IgD-negative memory B cell (primary cell): ENCODE measurements around the gene ABHD4. TPM values are rescaled to one million over a fixed set of nuclear protein-coding genes. Genes with fewer than 3 reads are reported as not detected.

Experiments
- H3K27ac Mint-ChIP-seq, 3 donors: one replicate each; pipeline ENCODE4 v1.8.0; 2020 to 2022; ENCODE audit warnings: mild to moderate bottlenecking in 3 of 3, mixed read lengths in 3 of 3, moderate library complexity in 1 of 3
- H3K27me3 Mint-ChIP-seq: one replicate; pipeline ENCODE4 v1.8.0; 2021; ENCODE audit warnings: mixed read lengths
- H3K36me3 Mint-ChIP-seq: one replicate; pipeline ENCODE4 v1.8.0; 2020; ENCODE audit warnings: mild to moderate bottlenecking, mixed read lengths
- H3K4me1 Mint-ChIP-seq, 3 donors: one replicate each; pipeline ENCODE4 v1.8.0; 2020 to 2022; ENCODE audit warnings: mixed read lengths in 3 of 3, mild to moderate bottlenecking in 1 of 3
- H3K4me3 Mint-ChIP-seq, 4 donors: one replicate each; pipeline ENCODE4 v1.8.0; 2020 to 2022; ENCODE audit warnings: mild to moderate bottlenecking in 4 of 4, mixed read lengths in 4 of 4, moderate library complexity in 3 of 4
- H3K9me3 Mint-ChIP-seq, 3 donors: one replicate each; pipeline ENCODE4 v1.8.0; 2020 to 2021; ENCODE audit warnings: mixed read lengths in 3 of 3, mild to moderate bottlenecking in 1 of 3
- polyA plus RNA-seq: library from polyadenylated mRNA; unstranded; fragments of 300-500 nt; fragmentation: Illumina TruSeq; gene quantifications from one replicate; pipeline ENCODE4 v1.2.3, GENCODE V29; 2021

Gene ABHD4
- polyA plus RNA-seq, 1 donor from 2014 or later = 9.0 TPM

- Mint-ChIP-seq H3K4me1 (peaks cover 0 to 5% (median 1%) of the 10 kb centered on the region in 3 donors), H3K9me3 (no peaks in the 10 kb centered on the region), H3K27ac (no peak overlapping the region), H3K27me3 (no peaks in the 10 kb centered on the region), H3K4me3 (no peak overlapping the region), H3K36me3 (no peaks in the 10 kb centered on the region)
Measured at GRCh38 chr14:22641846-22642245, 43.7 kb downstream of the ABHD4 start.

GRCh38 chr14:22644305-22644635 lies 46.2 kb downstream of the ABHD4 start, which contains the start of gene OR6J1:
OR6J1 (minus strand) TSS chr14:22644352; CDS start chr14:22634811, 9,541 bp downstream.
- no peak within 1 kb of the TSS for H3K4me3 Mint-ChIP-seq
- H3K27me3 Mint-ChIP-seq = no peaks in the 10 kb centered on the region
- H3K9me3 Mint-ChIP-seq = no peaks in the 10 kb centered on the region
- no peak within 1 kb of the TSS for H3K27ac Mint-ChIP-seq
- no peaks in the 10 kb centered on the region for H3K36me3 Mint-ChIP-seq
- peaks cover 0 to 5% (median 2%) of the 10 kb centered on the region in 3 donors for H3K4me1 Mint-ChIP-seq

DNA sequence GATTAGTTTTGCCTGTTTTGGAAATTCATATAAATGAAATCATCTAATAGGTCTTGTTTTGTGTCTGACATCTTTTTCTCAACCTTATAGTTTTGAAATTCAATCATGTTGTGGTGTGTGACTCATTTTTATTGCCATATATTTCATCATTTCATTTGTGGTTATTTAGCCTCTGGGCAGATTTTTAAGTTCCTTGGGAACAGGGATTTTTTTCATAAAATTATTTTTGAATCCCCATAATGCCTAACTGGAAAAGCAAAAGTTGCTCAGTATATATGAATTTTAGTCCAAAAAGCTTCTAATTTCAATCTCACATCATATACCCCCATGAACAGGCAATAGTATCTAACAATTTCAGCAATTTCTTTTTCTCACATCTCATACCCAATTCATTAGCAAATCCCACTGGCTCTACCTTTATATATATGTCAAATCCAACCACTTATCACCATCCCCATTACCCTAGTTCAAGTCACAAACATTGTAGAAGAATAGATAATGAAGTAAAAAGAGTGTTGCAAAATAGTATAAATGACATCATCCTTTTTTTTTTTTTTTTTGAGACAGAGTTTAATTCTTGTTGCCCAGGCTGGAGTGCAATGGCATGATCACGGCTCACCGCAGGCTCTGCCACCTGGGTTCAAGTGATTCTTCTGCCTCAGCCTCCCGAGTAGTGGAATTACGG lies 48.6 kb downstream of the ABHD4 start:
- no peak overlapping the region for H3K27ac Mint-ChIP-seq
- H3K4me1 Mint-ChIP-seq = peaks cover 0 to 5% (median 2%) of the 10 kb centered on the region in 3 donors
- H3K9me3 Mint-ChIP-seq = no peaks in the 10 kb centered on the region
- no peaks in the 10 kb centered on the region for H3K27me3 Mint-ChIP-seq
- H3K36me3 Mint-ChIP-seq = no peaks in the 10 kb centered on the region
- no peak overlapping the region for H3K4me3 Mint-ChIP-seq

DNA sequence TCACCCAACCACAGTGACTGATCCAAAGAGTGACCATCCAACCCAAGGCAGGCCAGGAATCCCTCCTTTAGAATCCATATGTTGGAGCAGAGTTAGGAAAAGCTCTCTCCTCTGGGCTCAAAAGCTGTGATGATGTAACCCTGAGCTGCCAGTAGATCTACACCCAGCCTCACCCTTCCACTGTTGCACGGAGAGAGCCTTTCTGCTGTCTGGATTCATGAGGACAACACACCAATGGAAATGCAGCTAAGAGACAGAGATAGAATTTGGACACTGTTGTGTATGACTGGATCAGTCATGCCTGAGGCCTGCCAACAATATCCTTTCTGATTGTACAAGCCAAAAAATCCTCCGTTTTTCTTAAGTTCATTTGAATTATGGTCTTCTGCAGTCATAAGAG lies 50.4 kb downstream of the ABHD4 start:
- H3K36me3 Mint-ChIP-seq = no peaks in the 10 kb centered on the region
- H3K9me3 Mint-ChIP-seq = no peaks in the 10 kb centered on the region
- H3K27me3 Mint-ChIP-seq = no peaks in the 10 kb centered on the region
- no peak overlapping the region for H3K27ac Mint-ChIP-seq
- peaks cover 0 to 5% (median 2%) of the 10 kb centered on the region in 3 donors for H3K4me1 Mint-ChIP-seq
- no peak overlapping the region for H3K4me3 Mint-ChIP-seq

DNA sequence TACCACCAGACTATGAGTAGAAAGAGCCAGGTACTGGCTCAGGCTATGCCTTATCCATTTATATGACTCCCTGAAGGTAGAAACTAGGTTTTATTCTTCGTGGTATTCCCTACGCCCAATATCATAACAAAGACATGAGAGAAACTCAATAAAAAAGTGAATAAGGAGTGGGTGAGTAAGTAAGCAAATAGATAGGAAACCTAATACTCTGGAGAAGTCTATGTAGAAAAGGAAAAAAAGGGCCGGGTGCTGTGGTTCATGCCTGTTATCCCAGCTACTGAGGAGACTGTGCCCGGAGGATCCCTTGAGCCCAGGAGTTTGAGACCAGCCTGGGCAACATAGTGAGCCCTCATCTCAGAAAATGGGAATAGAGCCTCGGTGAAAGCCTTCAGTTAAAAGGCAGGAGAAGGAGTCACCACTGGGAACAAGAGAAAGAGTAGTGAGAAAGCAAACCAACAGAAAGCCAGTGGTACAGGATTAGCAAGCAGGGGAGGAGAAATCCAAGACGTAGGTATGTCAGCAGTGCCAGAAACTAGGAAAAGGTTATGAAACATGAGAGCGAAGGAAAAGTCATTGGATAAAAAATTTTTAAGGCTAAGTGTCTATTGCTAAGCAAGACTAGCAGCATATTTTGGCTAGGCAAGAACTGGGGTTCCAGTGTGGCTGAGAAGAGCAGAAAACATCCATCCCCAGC lies 52.1 kb downstream of the ABHD4 start:
- Mint-ChIP-seq H3K9me3 (no peaks in the 10 kb centered on the region), H3K4me1 (peaks cover 0 to 2% (median 0%) of the 10 kb centered on the region in 3 donors), H3K27ac (no peak overlapping the region), H3K36me3 (no peaks in the 10 kb centered on the region), H3K27me3 (no peaks in the 10 kb centered on the region), H3K4me3 (no peak overlapping the region)

DNA sequence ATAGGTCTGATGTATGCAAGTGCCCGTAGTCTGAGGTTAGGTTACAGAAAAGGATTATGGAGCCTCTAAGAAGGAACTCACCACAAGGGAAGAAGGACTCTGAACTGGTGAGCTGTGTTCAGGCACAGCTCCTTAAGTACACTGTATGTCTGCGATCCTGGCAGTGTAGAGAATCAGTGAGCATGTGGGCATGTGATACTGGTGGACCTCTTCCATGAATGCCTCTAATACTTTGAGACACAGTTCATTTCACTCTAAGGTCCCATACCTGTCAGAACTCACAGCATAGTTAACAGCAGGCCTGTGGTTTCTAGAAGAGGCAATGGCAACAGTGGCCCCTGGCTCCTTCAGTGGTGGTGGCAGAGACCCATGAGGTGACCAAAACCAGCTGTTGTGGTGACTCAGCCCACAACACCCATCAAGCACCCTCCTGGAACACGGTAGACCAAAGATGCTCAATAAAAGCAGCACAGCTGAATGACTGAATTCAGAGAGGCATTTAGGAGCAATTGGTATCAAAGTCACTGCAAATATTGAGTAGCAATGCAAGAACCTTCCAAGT lies 52.9 kb downstream of the ABHD4 start:
- no peaks in the 10 kb centered on the region for H3K9me3 Mint-ChIP-seq
- no peak overlapping the region for H3K27ac Mint-ChIP-seq
- H3K36me3 Mint-ChIP-seq = no peaks in the 10 kb centered on the region
- H3K27me3 Mint-ChIP-seq = no peaks in the 10 kb centered on the region
- peaks cover 0 to 2% (median 0%) of the 10 kb centered on the region in 3 donors for H3K4me1 Mint-ChIP-seq
- no peak overlapping the region for H3K4me3 Mint-ChIP-seq

DNA sequence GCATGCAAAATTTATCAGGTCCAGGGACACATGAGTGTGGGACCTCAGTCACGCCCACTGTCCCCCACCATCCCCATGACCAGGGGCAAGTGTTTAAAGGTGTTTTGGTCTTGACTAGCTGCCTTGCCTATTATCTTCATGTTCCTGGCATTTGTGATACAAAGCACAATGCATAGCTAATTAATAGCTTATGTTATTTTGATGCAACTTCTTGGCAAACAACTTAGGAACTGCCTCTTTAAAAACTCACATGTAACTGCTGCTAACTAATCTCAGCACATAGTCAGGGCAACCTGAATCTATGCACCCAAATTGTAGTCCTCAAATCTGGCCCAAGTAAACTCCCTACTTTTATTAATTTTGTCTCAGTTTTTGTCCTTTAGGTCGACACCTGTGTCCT lies 53.5 kb downstream of the ABHD4 start:
- no peaks in the 10 kb centered on the region for H3K27me3 Mint-ChIP-seq
- no peak overlapping the region for H3K27ac Mint-ChIP-seq
- H3K4me1 Mint-ChIP-seq = peaks cover 0 to 2% (median 0%) of the 10 kb centered on the region in 3 donors
- no peaks in the 10 kb centered on the region for H3K9me3 Mint-ChIP-seq
- H3K4me3 Mint-ChIP-seq = no peak overlapping the region
- no peaks in the 10 kb centered on the region for H3K36me3 Mint-ChIP-seq

DNA sequence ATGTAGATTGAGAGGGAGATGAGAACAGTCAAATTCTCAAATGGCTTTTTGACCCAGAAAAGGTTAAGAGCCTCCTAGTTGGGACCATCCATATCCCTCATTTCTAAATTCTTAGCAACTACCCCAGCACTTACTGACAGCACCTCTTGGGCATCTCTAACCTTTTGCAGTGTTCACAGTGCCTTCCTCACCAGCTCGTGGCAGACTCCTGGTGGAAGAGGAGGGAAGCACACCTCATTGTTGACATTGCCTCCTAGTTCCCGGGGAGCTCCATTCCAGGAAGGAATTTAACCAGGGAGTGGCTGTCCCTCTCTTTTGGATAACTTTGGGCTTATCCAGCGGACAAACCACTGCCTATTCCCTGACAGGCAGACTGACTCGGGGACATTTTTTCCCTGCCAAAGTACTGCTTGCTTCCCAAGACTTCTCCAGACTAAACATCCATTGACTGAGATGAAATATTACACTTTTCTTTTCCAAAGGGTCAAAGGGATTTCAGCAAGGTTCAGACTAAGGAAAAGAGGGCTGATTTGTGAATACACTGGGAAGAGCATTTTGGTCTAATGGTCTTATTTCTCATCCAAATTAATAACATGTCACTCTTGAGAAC lies 55.0 kb downstream of the ABHD4 start:
- H3K9me3 Mint-ChIP-seq = no peaks in the 10 kb centered on the region
- no peak overlapping the region for H3K4me3 Mint-ChIP-seq
- no peaks in the 10 kb centered on the region for H3K4me1 Mint-ChIP-seq
- no peak overlapping the region for H3K27ac Mint-ChIP-seq
- H3K27me3 Mint-ChIP-seq = no peaks in the 10 kb centered on the region
- H3K36me3 Mint-ChIP-seq = no peaks in the 10 kb centered on the region

- H3K9me3 Mint-ChIP-seq = no peaks in the 10 kb centered on the region
Measured at GRCh38 chr14:22656226-22656625, 58.1 kb downstream of the ABHD4 start.

GRCh38 chr14:22656945-22657731 lies 59.0 kb downstream of the ABHD4 start:
- Mint-ChIP-seq H3K9me3 (no peaks in the 10 kb centered on the region), H3K27me3 (no peaks in the 10 kb centered on the region), H3K4me3 (no peak overlapping the region), H3K27ac (no peak overlapping the region), H3K4me1 (no peaks in the 10 kb centered on the region), H3K36me3 (no peaks in the 10 kb centered on the region)

More at GRCh38 chr14:22656226-22656625, 58.1 kb downstream of the ABHD4 start:
- Mint-ChIP-seq H3K4me3 (no peak overlapping the region), H3K4me1 (no peaks in the 10 kb centered on the region), H3K36me3 (no peaks in the 10 kb centered on the region), H3K27me3 (no peaks in the 10 kb centered on the region), H3K27ac (no peak overlapping the region)

DNA sequence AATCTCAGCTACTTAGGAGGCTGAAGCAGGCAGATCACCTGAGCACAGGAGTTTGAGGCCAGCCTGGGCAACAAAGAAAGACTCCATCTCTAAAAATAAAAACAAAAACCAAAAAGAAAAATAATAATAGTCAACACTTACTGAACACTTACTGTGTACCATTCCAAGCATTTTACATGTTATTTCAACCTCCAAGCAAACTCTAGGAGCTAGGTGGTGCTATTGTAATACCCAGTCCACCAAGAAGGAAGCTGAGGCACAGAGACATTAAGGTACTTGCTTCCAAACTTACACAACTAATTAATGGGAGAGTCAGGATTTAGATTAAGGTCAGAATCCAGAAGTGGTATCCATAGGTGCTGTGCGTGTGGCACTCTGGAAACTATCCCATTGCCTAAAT lies 59.8 kb downstream of the ABHD4 start:
- no peak overlapping the region for H3K4me3 Mint-ChIP-seq
- H3K4me1 Mint-ChIP-seq = no peaks in the 10 kb centered on the region
- no peaks in the 10 kb centered on the region for H3K9me3 Mint-ChIP-seq
- H3K36me3 Mint-ChIP-seq = no peaks in the 10 kb centered on the region
- no peak overlapping the region for H3K27ac Mint-ChIP-seq
- H3K27me3 Mint-ChIP-seq = no peaks in the 10 kb centered on the region

GRCh38 chr14:22658946-22659345 lies 60.8 kb downstream of the ABHD4 start:
- no peaks in the 10 kb centered on the region for H3K4me1 Mint-ChIP-seq
- H3K36me3 Mint-ChIP-seq = no peaks in the 10 kb centered on the region
- no peaks in the 10 kb centered on the region for H3K27me3 Mint-ChIP-seq
- H3K27ac Mint-ChIP-seq = no peak overlapping the region
- H3K9me3 Mint-ChIP-seq = no peaks in the 10 kb centered on the region
- H3K4me3 Mint-ChIP-seq = no peak overlapping the region

GRCh38 chr14:22660654-22661053 lies 62.6 kb downstream of the ABHD4 start:
- Mint-ChIP-seq H3K4me1 (no peaks in the 10 kb centered on the region), H3K4me3 (no peak overlapping the region), H3K27ac (no peak overlapping the region), H3K9me3 (no peaks in the 10 kb centered on the region), H3K36me3 (no peaks in the 10 kb centered on the region), H3K27me3 (no peaks in the 10 kb centered on the region)
